ENCODE data around the gene NASP. TPM values are rescaled to one million over a fixed set of nuclear protein-coding genes. Genes with fewer than 3 reads are reported as not detected.

The NASP gene
- total RNA-seq, 1 experiment from 2014 or later: 141 TPM

DNA sequence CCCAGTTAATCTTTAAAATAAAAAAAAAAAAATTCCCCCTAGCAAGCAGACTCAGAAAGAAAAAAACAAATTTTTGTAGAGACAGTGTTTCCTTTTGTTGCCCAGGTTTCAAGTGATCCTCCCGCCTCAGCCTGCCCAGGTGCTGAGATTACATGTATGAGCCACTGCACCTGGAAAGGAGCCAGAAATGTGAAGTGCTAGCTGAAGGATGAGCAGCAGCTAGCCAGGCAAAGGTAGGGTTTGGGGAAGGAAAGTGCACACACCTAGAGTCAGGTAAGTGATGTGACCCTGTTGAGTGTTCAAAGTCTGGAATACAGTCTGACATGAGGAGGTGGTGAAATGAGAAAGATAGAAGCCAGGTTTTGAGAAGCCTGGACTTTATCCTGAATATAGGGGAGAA lies 31.5 kb upstream of the NASP start:
- no peak for DNase-seq (ENCODE audit: low read depth in 1 of 2, low spot score in 2 of 2)
- Histone ChIP-seq H3K27ac (no peak overlapping the region), H3K27me3 (replicated peaks) (no peaks in the 10 kb centered on the region), H3K4me1 (replicated peaks) (peaks cover 11% of the 10 kb centered on the region), H3K4me3 (no peak overlapping the region), H3K9me3 (replicated peaks) (no peaks in the 10 kb centered on the region; the same call in 1 of the 2 replicates), H3K36me3 (peaks cover 32% of the 10 kb centered on the region)

DNA sequence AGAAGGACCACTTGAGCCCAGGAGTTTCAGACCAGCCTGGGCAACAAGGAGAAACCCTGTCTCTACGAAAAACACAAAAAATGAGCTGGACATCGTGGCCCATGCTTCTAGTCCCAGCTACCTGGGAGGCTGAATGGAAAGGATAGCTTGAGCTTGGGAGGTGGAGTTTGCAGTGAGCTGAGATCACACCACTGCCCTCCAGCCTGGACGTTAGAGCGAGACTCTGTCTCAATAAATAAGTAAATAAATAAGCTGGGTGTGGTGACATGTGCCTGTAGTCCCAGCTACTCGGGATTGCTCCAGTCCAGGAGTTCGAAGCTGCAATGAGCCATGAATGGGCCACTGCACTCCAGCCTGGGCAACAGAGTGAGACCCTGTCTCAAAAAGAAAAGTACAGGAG lies 29.6 kb upstream of the NASP start:
- Histone ChIP-seq H3K27me3 (replicated peaks) (no peaks in the 10 kb centered on the region), H3K27ac (no peak overlapping the region), H3K4me1 (replicated peaks) (peaks cover 11% of the 10 kb centered on the region), H3K36me3 (peaks cover 42% of the 10 kb centered on the region), H3K4me3 (no peak overlapping the region), H3K9me3 (replicated peaks) (no peaks in the 10 kb centered on the region; the same call in 1 of the 2 replicates)
- no peak for DNase-seq (ENCODE audit: low read depth in 1 of 2, low spot score in 2 of 2)

DNA sequence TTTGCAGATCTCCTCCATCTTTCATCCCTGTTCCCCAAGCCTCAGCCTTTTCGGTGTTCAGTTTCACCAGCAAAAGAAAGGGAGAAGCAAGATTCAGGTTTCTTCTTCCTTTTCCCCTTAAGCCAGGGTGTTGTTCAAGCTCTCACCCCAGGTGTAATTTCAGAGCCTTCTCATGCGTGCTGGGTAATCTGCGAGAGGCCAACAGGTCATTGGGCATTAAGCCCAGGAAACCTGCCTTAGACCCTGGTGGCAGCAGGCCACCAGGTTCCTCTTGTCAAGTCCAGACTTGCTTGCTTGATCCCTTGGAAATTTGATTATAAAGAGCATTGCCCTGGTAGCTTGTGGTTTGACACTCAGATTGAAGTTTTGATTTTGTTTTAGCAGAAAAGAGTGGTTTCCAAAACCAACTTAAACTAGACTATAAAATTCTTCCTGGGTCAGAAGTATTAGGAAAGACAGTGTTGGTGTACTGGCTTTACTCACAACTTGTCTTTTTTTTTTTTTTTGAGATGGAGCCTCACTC lies 26.4 kb upstream of the NASP start:
- no peak for DNase-seq (ENCODE audit: low read depth in 1 of 2, low spot score in 2 of 2)
- no peak overlapping the region for H3K27ac ChIP-seq
- no peak overlapping the region for H3K4me3 ChIP-seq
- H3K36me3 ChIP-seq: peaks cover 48% of the 10 kb centered on the region
- no peaks in the 10 kb centered on the region for H3K27me3 ChIP-seq (replicated peaks)
- H3K4me1 ChIP-seq (replicated peaks): no peaks in the 10 kb centered on the region
- H3K9me3 ChIP-seq (replicated peaks): no peaks in the 10 kb centered on the region; the same call in 1 of the 2 replicates

DNA sequence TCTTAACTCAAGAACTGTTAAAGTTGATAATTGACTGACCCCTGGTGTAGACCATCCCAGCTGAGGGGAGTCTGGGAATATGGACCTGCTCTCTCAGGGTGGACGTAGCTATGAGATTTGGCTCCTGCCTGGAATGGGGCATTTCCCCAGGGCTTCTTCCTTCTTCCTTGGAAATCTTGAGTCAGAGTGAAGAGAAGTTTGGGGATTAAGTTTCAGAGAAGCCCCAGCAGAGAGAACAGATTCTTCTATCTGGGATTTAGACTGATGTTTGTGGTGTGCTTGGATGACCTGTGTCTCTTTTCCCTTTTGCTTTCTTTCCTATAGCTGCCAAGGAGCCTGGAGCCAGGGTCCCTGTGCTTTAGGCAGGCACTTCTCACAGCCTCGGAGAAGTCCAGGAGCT lies 20.0 kb upstream of the NASP start:
- Histone ChIP-seq H3K4me3 (no peak overlapping the region), H3K36me3 (peaks cover 44% of the 10 kb centered on the region), H3K9me3 (replicated peaks) (no peaks in the 10 kb centered on the region), H3K4me1 (replicated peaks) (no peaks in the 10 kb centered on the region), H3K27ac (no peak overlapping the region), H3K27me3 (replicated peaks) (no peaks in the 10 kb centered on the region)
- no peak for DNase-seq (ENCODE audit: low read depth in 1 of 2, low spot score in 2 of 2)

DNA sequence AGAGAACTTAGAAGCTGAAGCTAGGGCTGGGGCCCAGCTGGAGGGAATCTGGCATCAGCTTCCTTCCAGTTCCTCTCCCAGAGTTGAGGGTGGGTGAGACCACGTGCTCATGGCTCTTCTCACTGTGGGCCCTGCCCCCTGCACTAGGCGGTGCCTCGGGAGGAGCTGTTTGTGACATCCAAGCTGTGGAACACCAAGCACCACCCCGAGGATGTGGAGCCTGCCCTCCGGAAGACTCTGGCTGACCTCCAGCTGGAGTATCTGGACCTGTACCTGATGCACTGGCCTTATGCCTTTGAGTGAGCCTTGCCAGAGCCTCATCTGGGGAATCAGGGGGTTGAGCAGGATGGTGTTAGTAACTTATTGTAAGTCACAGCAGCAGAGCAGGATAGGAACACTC lies 17.1 kb upstream of the NASP start:
- H3K36me3 ChIP-seq: peaks cover 57% of the 10 kb centered on the region
- no peaks in the 10 kb centered on the region for H3K4me1 ChIP-seq (replicated peaks)
- H3K27me3 ChIP-seq (replicated peaks): no peaks in the 10 kb centered on the region
- H3K4me3 ChIP-seq: no peak overlapping the region
- DNase-seq (ENCODE audit: low read depth in 1 of 2, low spot score in 2 of 2): no peak
- no peak overlapping the region for H3K27ac ChIP-seq
- no peaks in the 10 kb centered on the region for H3K9me3 ChIP-seq (replicated peaks)

DNA sequence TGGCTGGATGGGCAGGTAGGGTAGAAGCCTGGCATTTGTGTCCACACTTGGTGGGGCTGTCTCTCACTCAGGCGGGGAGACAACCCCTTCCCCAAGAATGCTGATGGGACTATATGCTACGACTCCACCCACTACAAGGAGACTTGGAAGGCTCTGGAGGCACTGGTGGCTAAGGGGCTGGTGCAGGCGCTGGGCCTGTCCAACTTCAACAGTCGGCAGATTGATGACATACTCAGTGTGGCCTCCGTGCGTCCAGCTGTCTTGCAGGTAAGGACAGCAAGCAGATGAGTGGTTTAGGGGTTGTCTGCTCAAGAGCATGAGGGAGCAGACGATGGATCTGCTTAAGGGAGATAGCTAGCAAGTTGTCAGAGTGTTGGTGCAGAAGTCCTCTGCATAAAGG lies 15.9 kb upstream of the NASP start:
- H3K9me3 ChIP-seq (replicated peaks): no peaks in the 10 kb centered on the region
- no peak for DNase-seq (ENCODE audit: low read depth in 1 of 2, low spot score in 2 of 2)
- peaks cover 47% of the 10 kb centered on the region for H3K36me3 ChIP-seq
- no peaks in the 10 kb centered on the region for H3K4me1 ChIP-seq (replicated peaks)
- no peak overlapping the region for H3K27ac ChIP-seq
- H3K4me3 ChIP-seq: no peak overlapping the region
- H3K27me3 ChIP-seq (replicated peaks): no peaks in the 10 kb centered on the region

DNA sequence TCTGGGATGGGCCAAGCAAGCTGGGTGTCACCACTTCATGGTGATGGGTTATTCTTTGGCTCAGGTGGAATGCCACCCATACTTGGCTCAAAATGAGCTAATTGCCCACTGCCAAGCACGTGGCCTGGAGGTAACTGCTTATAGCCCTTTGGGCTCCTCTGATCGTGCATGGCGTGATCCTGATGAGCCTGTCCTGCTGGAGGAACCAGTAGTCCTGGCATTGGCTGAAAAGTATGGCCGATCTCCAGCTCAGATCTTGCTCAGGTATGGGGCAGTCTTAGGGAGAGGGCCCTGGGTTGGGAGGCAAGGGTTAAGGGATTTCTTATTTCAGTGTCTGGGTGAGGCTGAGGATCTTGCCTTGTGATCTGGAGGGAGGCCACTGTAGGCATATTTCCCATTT lies 15.4 kb upstream of the NASP start:
- no peak for DNase-seq (ENCODE audit: low read depth in 1 of 2, low spot score in 2 of 2)
- no peaks in the 10 kb centered on the region for H3K27me3 ChIP-seq (replicated peaks)

DNA sequence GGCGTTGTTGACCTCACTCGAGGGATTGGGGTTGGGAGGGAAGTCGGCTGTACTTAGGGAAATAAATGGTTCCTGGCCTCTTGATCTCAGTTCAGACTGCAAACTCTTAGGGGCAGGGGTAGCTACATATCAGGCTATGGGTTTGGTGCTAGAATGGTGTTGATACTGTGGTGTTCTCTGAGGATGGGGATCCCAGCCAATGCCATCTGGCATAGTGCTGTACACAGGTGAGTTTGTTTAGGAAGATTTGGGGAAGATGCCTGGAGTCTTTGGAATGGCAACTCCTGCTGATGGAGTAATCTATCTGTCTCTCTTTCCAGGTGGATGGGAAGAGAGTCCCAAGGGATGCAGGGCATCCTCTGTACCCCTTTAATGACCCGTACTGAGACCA lies 14.3 kb upstream of the NASP start:
- no peaks in the 10 kb centered on the region for H3K9me3 ChIP-seq (replicated peaks)
- no peak overlapping the region for H3K27ac ChIP-seq
- DNase-seq (ENCODE audit: low read depth in 1 of 2, low spot score in 2 of 2): no peak
- no peaks in the 10 kb centered on the region for H3K27me3 ChIP-seq (replicated peaks)
- no peak overlapping the region for H3K4me3 ChIP-seq
- peaks cover 37% of the 10 kb centered on the region for H3K36me3 ChIP-seq
- no peaks in the 10 kb centered on the region for H3K4me1 ChIP-seq (replicated peaks)

More for the DNA sequence above, 15.4 kb upstream of the NASP start:
- Histone ChIP-seq H3K36me3 (peaks cover 42% of the 10 kb centered on the region), H3K4me3 (no peak overlapping the region), H3K4me1 (replicated peaks) (no peaks in the 10 kb centered on the region), H3K27ac (no peak overlapping the region), H3K9me3 (replicated peaks) (no peaks in the 10 kb centered on the region)

DNA sequence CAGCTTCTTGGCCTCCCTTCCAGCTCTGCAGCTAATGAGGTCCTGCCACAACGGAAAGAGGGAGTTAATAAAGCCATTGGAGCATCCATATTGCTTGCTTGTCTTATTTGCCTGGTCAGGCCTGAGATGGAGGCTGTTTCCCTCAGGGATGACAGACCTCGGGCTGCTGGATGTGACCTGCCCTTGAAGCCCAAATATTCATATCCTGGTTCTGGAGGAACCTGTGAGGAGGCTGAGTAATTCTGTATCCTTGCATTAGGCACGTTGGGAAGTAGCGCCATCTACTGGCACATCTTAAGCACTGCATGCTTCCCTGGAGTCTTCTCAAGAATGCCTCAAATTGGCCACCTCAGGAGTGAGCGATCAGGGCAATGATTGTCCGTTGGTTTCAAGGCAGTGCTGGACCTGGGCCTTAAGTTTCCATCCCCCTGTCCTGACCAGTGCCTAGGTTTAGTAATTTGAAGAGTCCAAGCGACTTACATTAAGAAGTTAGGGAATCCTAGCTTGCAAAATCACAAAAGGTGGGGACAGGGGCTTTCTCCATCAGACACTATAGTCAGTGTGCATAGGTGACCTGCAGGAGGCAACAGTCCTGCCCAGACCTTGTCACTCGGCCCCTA lies 13.8 kb upstream of the NASP start:
- Histone ChIP-seq H3K27ac (no peak overlapping the region), H3K4me1 (replicated peaks) (no peaks in the 10 kb centered on the region), H3K9me3 (replicated peaks) (no peaks in the 10 kb centered on the region), H3K36me3 (peaks cover 37% of the 10 kb centered on the region), H3K27me3 (replicated peaks) (no peaks in the 10 kb centered on the region), H3K4me3 (no peak overlapping the region)
- DNase-seq (ENCODE audit: low read depth in 1 of 2, low spot score in 2 of 2): peak; percentile 47 to 67

DNA sequence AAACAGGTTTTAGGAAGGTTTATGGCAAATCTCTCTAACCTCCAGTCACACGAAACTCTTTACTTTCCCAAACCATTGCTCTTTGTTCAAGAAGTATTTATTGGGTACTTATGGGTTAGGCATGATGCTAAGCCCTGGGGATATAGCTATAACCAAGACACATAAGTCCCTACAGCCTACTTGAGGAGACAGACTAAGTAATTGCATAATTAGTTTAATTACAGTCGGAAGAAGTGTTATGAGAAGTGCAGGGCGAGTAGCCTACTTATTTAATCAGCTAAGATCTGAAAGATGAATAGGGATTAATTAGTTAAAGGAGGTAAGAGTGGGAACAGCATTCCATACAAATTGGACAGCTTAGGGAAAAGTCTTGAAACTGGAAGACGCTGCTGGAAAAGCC lies 13.2 kb upstream of the NASP start:
- no peak overlapping the region for H3K27ac ChIP-seq
- no peaks in the 10 kb centered on the region for H3K4me1 ChIP-seq (replicated peaks)
- DNase-seq (ENCODE audit: low read depth in 1 of 2, low spot score in 2 of 2): no peak
- H3K36me3 ChIP-seq: peaks cover 37% of the 10 kb centered on the region
- H3K4me3 ChIP-seq: no peak overlapping the region
- H3K27me3 ChIP-seq (replicated peaks): no peaks in the 10 kb centered on the region
- H3K9me3 ChIP-seq (replicated peaks): no peaks in the 10 kb centered on the region

DNA sequence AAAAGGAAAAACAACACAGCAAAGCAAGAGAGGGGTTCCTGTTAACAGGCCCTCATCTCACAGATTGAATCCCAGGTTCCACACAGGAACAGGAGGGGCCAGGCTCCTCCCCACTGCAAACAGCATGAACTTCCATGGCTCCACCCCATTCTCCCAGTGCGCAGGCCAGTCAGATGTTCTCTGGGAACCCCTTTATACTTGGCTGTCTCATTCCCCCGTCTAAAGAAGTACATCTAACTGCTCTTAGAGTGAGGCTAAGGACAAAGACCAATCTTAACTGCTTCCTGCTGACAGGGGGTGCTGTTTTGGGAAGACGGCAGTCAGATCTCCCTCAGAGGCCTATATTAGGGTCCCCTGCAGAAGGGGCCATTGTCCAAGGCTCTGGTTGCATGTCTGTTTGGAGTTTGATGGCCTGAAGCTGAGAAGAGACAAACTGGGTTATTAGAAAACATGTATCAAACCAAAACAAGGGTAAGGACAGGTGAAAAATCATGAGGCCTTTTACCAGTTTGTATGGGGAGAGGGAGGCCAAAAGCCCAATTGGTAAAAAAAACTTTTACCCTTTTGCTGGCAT lies 10.5 kb upstream of the NASP start:
- Histone ChIP-seq H3K4me1 (replicated peaks) (no peaks in the 10 kb centered on the region), H3K27ac (no peak overlapping the region), H3K27me3 (replicated peaks) (no peaks in the 10 kb centered on the region), H3K4me3 (no peak overlapping the region), H3K9me3 (replicated peaks) (no peaks in the 10 kb centered on the region), H3K36me3 (peaks cover 20% of the 10 kb centered on the region)
- no peak for DNase-seq (ENCODE audit: low read depth in 1 of 2, low spot score in 2 of 2)

DNA sequence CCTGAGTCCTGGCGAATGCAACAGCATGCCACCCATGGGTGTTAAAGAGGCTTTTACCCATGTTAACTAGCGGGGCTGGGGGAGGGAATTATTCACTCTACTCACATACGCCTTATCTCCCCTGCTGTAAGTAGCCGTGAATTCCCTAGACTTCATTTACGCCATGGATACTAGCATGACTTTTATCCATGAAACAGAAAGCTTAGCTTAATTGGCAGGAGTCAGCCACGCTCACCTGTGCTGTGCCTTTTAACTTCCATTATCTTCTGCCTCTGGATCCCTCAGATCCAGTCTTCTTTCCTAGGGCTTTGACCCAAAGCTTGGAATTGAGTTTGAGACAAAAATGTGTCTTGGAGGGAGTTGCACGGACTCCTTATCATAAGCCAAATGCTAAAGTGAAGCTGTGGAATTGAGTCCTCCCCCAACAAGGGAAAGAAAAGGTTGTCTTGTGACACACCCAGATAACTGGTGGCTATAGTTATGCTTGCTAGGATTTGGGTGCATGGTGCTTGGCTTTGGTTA lies 9.7 kb upstream of the NASP start:
- Histone ChIP-seq H3K27ac (no peak overlapping the region), H3K27me3 (replicated peaks) (no peaks in the 10 kb centered on the region), H3K36me3 (peaks cover 15% of the 10 kb centered on the region), H3K4me1 (replicated peaks) (no peaks in the 10 kb centered on the region), H3K4me3 (no peak overlapping the region), H3K9me3 (replicated peaks) (no peaks in the 10 kb centered on the region)
- DNase-seq (ENCODE audit: low read depth in 1 of 2, low spot score in 2 of 2): no peak

DNA sequence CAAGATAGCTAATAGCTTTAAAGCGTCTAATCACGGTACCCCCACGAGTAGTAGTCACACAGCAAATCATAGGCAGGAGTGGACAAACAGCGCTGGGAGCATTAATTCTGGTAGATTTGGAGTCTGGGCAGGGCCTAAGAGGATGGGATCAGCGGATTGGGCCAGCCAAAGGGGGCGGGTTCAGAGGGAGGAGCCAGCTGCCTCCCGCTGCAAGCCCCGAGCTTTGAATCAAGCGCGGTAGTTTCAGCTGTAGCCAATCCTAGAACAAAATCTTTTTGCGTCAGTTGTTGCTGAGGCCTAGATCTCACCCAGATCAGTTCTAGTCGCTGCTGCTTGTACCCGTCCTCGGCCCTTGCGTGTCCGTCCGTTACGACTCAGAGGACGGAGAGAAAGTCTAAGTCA lies 576 bp upstream of the NASP start:
- Histone ChIP-seq H3K27ac (no peak overlapping the region), H3K4me3 (peak overlapping the region; percentile 75), H3K27me3 (replicated peaks) (no peaks in the 10 kb centered on the region), H3K36me3 (peaks cover 10% of the 10 kb centered on the region), H3K9me3 (replicated peaks) (no peaks in the 10 kb centered on the region), H3K4me1 (replicated peaks) (peaks cover 17% of the 10 kb centered on the region)
- DNase-seq (ENCODE audit: low read depth in 1 of 2, low spot score in 2 of 2): peak; percentile 95 to 96

DNA sequence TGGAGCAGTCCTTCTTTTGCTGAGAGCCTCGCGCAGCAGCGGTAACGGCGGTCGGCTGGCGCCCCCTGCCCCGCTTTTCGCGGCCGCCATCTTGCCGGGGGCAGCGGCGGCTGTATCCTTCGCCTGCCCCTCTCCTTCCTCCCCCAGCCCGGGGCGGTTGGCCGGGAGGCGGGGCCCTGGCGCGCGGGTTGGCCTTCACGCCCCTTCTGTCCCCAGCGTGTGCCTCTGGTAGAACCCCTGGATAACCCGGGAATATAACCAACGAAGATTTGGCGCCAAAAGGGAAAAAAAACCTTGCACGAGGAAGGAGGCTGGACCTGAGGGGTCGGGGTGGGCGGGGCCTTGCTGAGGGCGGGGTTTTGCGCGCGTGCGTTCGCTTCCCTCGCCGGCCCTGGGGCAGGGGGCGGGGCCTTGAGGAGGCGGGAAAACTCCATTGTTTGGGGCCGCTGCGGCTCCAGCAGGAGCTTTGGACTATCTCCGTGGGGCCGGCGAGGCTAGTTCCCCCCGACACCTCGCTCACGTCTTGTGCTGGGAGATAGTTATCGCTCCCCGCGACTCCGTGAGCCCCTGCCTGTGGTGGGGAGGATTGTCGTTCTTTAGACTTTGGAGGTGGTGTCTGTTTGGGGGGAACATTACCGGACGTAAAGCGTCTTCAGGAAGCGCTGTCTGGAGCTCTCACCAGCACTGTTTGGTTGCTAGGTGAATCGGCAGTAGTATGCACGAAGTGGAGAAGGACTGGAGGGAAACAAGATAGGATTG lies 689 bp downstream of the NASP start:
- Histone ChIP-seq H3K27ac (peak overlapping the region; percentile 79), H3K36me3 (peaks cover 21% of the 10 kb centered on the region), H3K4me3 (peak overlapping the region; percentile 75), H3K9me3 (replicated peaks) (no peaks in the 10 kb centered on the region), H3K4me1 (replicated peaks) (peaks cover 17% of the 10 kb centered on the region), H3K27me3 (replicated peaks) (no peaks in the 10 kb centered on the region)
- peak; percentile 91 to 92 for DNase-seq (ENCODE audit: low read depth in 1 of 2, low spot score in 2 of 2)

Measured in SJSA1 (cell line).